Lower leg skin (tissue), 4 donors: ENCODE data around the gene RNF31. TPM values are rescaled to one million over a fixed set of nuclear protein-coding genes. Genes with fewer than 3 reads are reported as not detected.

ENCODE experiments used
- DNase-seq, 2 donors: peaks; one replicate each; pipeline ENCODE4 v3.0.0-alpha.2; 2019; ENCODE audit warnings: low spot score in 2 of 2
- H3K4me3 ChIP-seq: fragments of 200-600 bp; sonication (generic); 2 replicates; pipeline ENCODE4 v1.5.1; 2017; ENCODE audit warnings: mild to moderate bottlenecking, low read depth; ENCODE audit not compliant: poor library complexity, severe bottlenecking
- CTCF ChIP-seq, 3 donors: fragments of 450-650 bp; IDR thresholded peaks; one replicate each; pipeline ENCODE4 v1.5.1; 2016; ENCODE audit warnings: antibody characterized with exemption in 3 of 3, mild to moderate bottlenecking in 3 of 3, moderate library complexity in 2 of 3
- POLR2A ChIP-seq, 2 donors: fragments of 450-650 bp; IDR thresholded peaks; one replicate each; pipeline ENCODE4 v1.6.1; 2016 to 2017; ENCODE audit warnings: antibody characterized with exemption in 2 of 2, mild to moderate bottlenecking in 1 of 2, moderate library complexity in 1 of 2
- WGBS, 2 donors: methylation state at CpG; one replicate each; pipeline ENCODE4 v1.1.5; 2018; 5-methylcytosine and 5-hydroxymethylcytosine counted together
- intact Hi-C: fragments of 100-400 bp; cut with DNase I; formaldehyde crosslinking; loops from one replicate; pipeline ENCODE4 v1.15.0; 2023; ENCODE audit warnings: low total_unique reads
- microRNA-seq, 2 donors: library from miRNA; unstranded; fragments of <30 nt; microRNA quantifications; one replicate each; pipeline ENCODE4, GENCODE V29; 2016; ENCODE audit warnings: borderline replicate concordance in 2 of 2, borderline number of aligned reads in 1 of 2
- total RNA-seq, 4 donors: library from RNA; depleted of rRNA; stranded (reverse); fragments of >200 nt; gene quantifications; one replicate each; pipeline ENCODE4 v1.1.0, GENCODE V29; 2016

The RNF31 gene
- total RNA-seq, 4 donors from 2014 or later = 53.1 to 98.6 (median 77.3) TPM

GRCh38 chr14:24204163-24205146 is 57.2 kb downstream of the RNF31 start:
- DNase-seq = peak in 1 of 2 donors; percentile 20
- WGBS, 2 donors = 91% methylated on average over 7 of the region's 7 CpGs
- TF ChIP-seq CTCF (IDR thresholded peaks at IDR 0.05) (no peak), POLR2A (IDR thresholded peaks at IDR 0.05) (no peak)
- intact Hi-C loops = no loop called here
- no peak overlapping the region for H3K4me3 ChIP-seq

GRCh38 chr14:24206260-24207103 is 59.2 kb downstream of the RNF31 start:
- peak in 1 of 2 donors; percentile 78 for DNase-seq
- no peak overlapping the region for H3K4me3 ChIP-seq
- WGBS, 2 donors = 95 to 98% methylated on average over 11 of the region's 11 CpGs
- TF ChIP-seq POLR2A (IDR thresholded peaks at IDR 0.05) (no peak), CTCF (IDR thresholded peaks at IDR 0.05) (no peak)
- intact Hi-C loops = no loop called here

GRCh38 chr14:24207104-24207551 is 59.8 kb downstream of the RNF31 start:
- TF ChIP-seq POLR2A (IDR thresholded peaks at IDR 0.05) (no peak), CTCF (IDR thresholded peaks at IDR 0.05) (no peak)
- intact Hi-C loops = no loop called here
- 95 to 98% methylated on average over 5 of the region's 5 CpGs for WGBS, 2 donors
- H3K4me3 ChIP-seq = no peak overlapping the region
- DNase-seq = peak in 1 of 2 donors; percentile 46

GRCh38 chr14:24207625-24208024 is 60.3 kb downstream of the RNF31 start:
- no peak for TF ChIP-seq CTCF (IDR thresholded peaks at IDR 0.05)
- no peak for TF ChIP-seq POLR2A (IDR thresholded peaks at IDR 0.05)
- 98 to 100% methylated on average over 2 of the region's 2 CpGs for WGBS, 2 donors
- intact Hi-C loops = no loop called here
- H3K4me3 ChIP-seq = no peak overlapping the region
- peak in 1 of 2 donors; percentile 9 for DNase-seq

Small RNAs within 50 kb of the gene (microRNA-seq; reads per million reads assigned to microRNA genes)
- gene MIR7703 = 0 reads per million in 2 donors

Other genes starting within 250 kb of the RNF31 start
- gene DHRS4, start 193.7 kb upstream of the RNF31 start, total RNA-seq = 10 to 100 TPM; 29.9 to 54.0 (median 38.9) TPM
- 10 to 100 TPM; 15.8 to 40.4 (median 23.3) TPM for gene DHRS4L2, start 158.6 kb upstream of the RNF31 start, total RNA-seq
- gene CARMIL3, start 95.5 kb upstream of the RNF31 start, total RNA-seq = 1 to 10 TPM; 2.8 to 7.6 (median 5.2) TPM
- under 1 TPM in 1 of 4 donors, not detected in 3; 0.39 TPM for gene CPNE6, start 75.9 kb upstream of the RNF31 start, total RNA-seq
- gene PCK2, start 53.2 kb upstream of the RNF31 start, total RNA-seq = 10 to 100 TPM; 15.4 to 29.0 (median 21.0) TPM
- gene DCAF11, start 32.7 kb upstream of the RNF31 start, total RNA-seq = 100 to 1,000 TPM in 1 of 4 donors, 10 to 100 TPM in 3; 53.3 to 134 (median 64.3) TPM
- 1 to 10 TPM in 2 of 4 donors, under 1 TPM in 1, not detected in 1; 0.52 to 2.4 (median 2.2) TPM for gene NRL, start 32.5 kb upstream of the RNF31 start, total RNA-seq
- 1 to 10 TPM in 2 of 4 donors, under 1 TPM in 1, not detected in 1; 0.61 to 1.3 (median 1.0) TPM for gene FITM1, start 16.8 kb upstream of the RNF31 start, total RNA-seq
- 100 to 1,000 TPM in 3 of 4 donors, 10 to 100 TPM in 1; 81.3 to 125 (median 114) TPM for gene PSME1, start 11.3 kb upstream of the RNF31 start, total RNA-seq
- gene EMC9, start 5.9 kb upstream of the RNF31 start, total RNA-seq = 10 to 100 TPM; 13.3 to 21.8 (median 20.6) TPM
- gene PSME2, start 888 bp upstream of the RNF31 start, total RNA-seq = 10 to 100 TPM; 23.2 to 50.2 (median 31.2) TPM
- gene IRF9, start 13.8 kb downstream of the RNF31 start, total RNA-seq = 10 to 100 TPM; 36.1 to 54.1 (median 44.2) TPM
- 1 to 10 TPM; 1.2 to 7.1 (median 2.4) TPM for gene REC8, start 24.6 kb downstream of the RNF31 start, total RNA-seq
- 10 to 100 TPM; 25.1 to 40.0 (median 32.6) TPM for gene IPO4, start 41.3 kb downstream of the RNF31 start, total RNA-seq
- 10 to 100 TPM; 44.6 to 64.4 (median 52.9) TPM for gene TM9SF1, start 47.9 kb downstream of the RNF31 start, total RNA-seq
- not detected for gene TSSK4, start 58.2 kb downstream of the RNF31 start, total RNA-seq
- 10 to 100 TPM; 50.3 to 99.6 (median 68.1) TPM for gene CHMP4A, start 66.0 kb downstream of the RNF31 start, total RNA-seq
- gene MDP1, start 68.6 kb downstream of the RNF31 start, total RNA-seq = 10 to 100 TPM in 3 of 4 donors, 1 to 10 TPM in 1; 9.7 to 12.2 (median 10.7) TPM
- 100 to 1,000 TPM in 3 of 4 donors, 10 to 100 TPM in 1; 68.0 to 153 (median 107) TPM for gene NEDD8, start 84.9 kb downstream of the RNF31 start, total RNA-seq
- gene GMPR2, start 85.4 kb downstream of the RNF31 start, total RNA-seq = 10 to 100 TPM; 39.0 to 57.2 (median 49.0) TPM
- gene TINF2, start 95.1 kb downstream of the RNF31 start, total RNA-seq = 10 to 100 TPM; 52.5 to 70.9 (median 60.0) TPM
- gene TGM1, start 115.7 kb downstream of the RNF31 start, total RNA-seq = 100 to 1,000 TPM; 160 to 283 (median 235) TPM
- gene RABGGTA, start 124.1 kb downstream of the RNF31 start, total RNA-seq = 10 to 100 TPM; 35.5 to 69.4 (median 44.7) TPM
- gene DHRS1, start 152.3 kb downstream of the RNF31 start, total RNA-seq = 100 to 1,000 TPM in 1 of 4 donors, 10 to 100 TPM in 3; 55.0 to 112 (median 90.6) TPM
- gene NOP9, start 152.4 kb downstream of the RNF31 start, total RNA-seq = 10 to 100 TPM; 13.8 to 20.4 (median 17.6) TPM
- 10 to 100 TPM; 10.6 to 29.8 (median 25.1) TPM for gene CIDEB, start 160.5 kb downstream of the RNF31 start, total RNA-seq
- 100 to 1,000 TPM in 3 of 4 donors, 10 to 100 TPM in 1; 88.1 to 173 (median 147) TPM for gene LTB4R2, start 162.6 kb downstream of the RNF31 start, total RNA-seq
- 100 to 1,000 TPM in 1 of 4 donors, 10 to 100 TPM in 3; 58.9 to 118 (median 70.9) TPM for gene LTB4R, start 164.0 kb downstream of the RNF31 start, total RNA-seq
- 10 to 100 TPM in 3 of 4 donors, 1 to 10 TPM in 1; 6.7 to 22.8 (median 16.5) TPM for gene ADCY4, start 187.6 kb downstream of the RNF31 start, total RNA-seq
- 10 to 100 TPM in 1 of 4 donors, 1 to 10 TPM in 3; 6.3 to 18.0 (median 7.2) TPM for gene RIPK3, start 192.5 kb downstream of the RNF31 start, total RNA-seq
- gene NFATC4, start 220.7 kb downstream of the RNF31 start, total RNA-seq = 10 to 100 TPM in 3 of 4 donors, 1 to 10 TPM in 1; 8.3 to 26.1 (median 14.0) TPM